ENCODE data around the gene PES1.
"Not testable (repeated sequence)": the region's sequence is repeated elsewhere in the genome, so short reads cannot be mapped to it uniquely, and the experiment has no call there.

PES1 gene

GRCh38 chr22:30551813-30552212 is 39.9 kb downstream of the PES1 start:
- not testable (repeated sequence) for DNase-seq

GRCh38 chr22:30547188-30547587 is 44.5 kb downstream of the PES1 start:
- DNase-seq = no peak

- DNase-seq = no peak
Measured at GRCh38 chr22:30546616-30547015, 45.1 kb downstream of the PES1 start, which contains the start of gene SEC14L6. Gene SEC14L6 (minus strand): TSS chr22:30546741. CDS start chr22:30546682, 59 bp downstream.

- DNase-seq = no peak
Measured at GRCh38 chr22:30542811-30543188, 48.9 kb downstream of the PES1 start.

- DNase-seq = no peak
Measured at GRCh38 chr22:30541961-30542810, 49.5 kb downstream of the PES1 start.

GRCh38 chr22:30541511-30541910 is 50.2 kb downstream of the PES1 start:
- DNase-seq = not testable (repeated sequence)

- DNase-seq = no peak
Measured at GRCh38 chr22:30539368-30539767, 52.3 kb downstream of the PES1 start.

GRCh38 chr22:30538280-30538679 is 53.4 kb downstream of the PES1 start:
- DNase-seq = no peak

GRCh38 chr22:30537083-30537731 is 54.5 kb downstream of the PES1 start:
- DNase-seq = no peak

GRCh38 chr22:30535182-30535581 is 56.5 kb downstream of the PES1 start:
- DNase-seq = no peak

GRCh38 chr22:30531651-30532608 is 59.8 kb downstream of the PES1 start:
- DNase-seq = no peak

- no peak for DNase-seq
Measured at GRCh38 chr22:30526656-30527055, 65.1 kb downstream of the PES1 start.

Measured in NCI-H1694 treated with DMSO at 0.1 percent for 48 hours (cell line).